HS-5 (cell line): ENCODE measurements around the gene ING4.

Experiments
- DNase-seq: peaks from one replicate; pipeline ENCODE4 v3.0.0-alpha.2; 2012; ENCODE audit warnings: low read depth

The ING4 gene

DNA sequence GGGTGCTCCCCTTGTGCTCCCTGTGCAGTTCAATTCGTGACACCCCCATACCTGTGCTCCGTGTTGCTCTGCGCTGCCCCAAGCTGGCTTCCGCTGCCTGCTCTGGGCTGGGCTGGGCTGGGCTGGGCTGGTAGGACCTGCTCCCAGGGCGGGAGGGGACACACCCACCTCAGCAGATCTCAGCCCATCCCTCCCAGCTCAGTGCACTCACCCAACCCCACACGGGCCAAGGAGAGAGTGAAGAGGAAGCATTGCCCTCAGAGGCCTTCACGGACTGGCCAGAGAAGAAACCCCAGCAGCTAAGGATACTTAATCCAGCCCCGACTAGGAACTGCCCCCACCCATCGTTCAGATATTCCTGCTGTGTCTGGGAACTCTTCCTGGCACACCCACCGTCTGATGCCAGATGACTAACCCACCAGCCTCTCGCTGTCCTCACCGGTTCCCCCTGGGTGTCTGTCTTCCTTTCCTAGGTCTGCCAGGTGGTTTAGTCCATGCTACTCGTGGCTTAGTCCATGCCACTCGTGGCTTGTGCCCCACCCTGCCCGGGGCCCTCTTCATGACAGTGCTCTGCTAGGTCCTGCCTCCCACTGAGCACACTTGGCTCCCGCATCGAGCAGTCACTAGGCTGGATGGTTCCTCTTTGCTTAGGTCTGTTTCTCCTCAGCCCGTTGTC is 26.9 kb downstream of the ING4 start, which contains the start of gene LPAR5:
Gene LPAR5 (minus strand): TSS at position 104 of the 676 bp plus-strand sequence. CDS start 14,711 bp downstream, outside the sequence.
- no peak for DNase-seq

DNA sequence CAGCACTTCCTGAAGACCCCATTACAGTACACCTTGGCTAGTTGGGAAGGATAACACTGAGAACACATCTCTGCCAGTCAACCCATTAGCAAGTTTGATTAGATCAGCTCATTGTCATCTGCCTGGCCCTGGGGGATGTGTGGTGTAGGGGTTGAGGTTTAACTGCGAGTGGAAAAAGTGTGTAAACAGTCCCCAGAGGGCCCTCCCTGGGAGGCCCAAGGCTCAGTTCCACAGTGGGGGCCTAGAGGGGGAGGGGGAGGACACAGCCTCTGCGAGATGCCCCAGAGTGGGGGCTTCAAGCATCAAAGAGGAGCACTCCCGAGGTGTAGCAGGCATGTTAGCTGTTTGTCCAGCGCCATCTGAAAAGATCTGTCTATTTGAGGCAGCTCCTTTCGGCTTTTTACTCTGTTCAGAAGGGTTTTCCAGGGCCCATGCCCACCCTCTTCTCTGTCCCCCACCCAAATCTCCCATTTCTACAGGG is 27.5 kb downstream of the ING4 start:
- no peak for DNase-seq

DNA sequence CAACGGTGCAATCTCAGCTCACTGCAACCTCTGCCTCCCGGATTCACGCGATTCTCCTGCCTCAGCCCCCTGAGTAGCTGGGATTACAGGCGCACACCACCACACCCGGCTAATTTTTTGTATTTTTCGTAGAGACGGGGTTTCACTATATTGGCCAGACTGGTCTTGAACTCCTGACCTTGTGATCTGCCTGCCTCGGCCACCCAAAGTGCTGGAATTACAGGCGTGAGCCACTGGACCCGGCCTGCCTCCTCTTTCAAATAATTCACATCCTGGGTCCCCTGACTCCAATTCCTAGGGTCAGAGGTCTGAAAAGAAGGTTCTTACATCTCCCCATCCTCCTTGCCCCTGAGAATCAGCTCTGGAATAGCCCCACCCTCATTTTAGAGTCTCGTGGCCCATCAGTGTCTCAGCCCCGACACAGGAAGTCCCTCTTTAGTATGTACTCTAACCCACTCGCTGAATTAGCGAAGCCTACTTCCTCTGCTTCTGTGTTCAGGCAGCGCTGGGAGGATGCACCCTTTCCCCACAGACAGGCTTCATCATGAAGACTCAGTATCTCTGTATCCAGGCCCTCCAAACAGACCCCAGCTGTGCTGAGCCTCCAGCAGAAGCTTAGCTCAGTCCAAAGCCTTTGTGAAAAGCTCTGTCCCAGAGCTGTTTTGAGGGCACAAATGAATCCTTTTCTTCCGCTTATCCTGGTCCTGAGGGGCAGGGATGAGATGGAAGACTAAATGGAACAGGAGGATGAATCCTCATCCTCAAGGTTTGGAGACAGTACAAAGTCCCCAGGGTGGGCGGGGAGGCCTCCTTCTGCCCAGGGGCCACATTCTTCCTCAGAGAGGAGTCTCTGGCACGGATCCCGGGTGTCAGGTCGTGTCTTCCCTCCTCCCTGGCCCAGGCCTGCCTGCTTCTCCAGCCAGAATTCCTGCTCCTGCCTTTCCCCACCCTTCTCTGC is 30.6 kb downstream of the ING4 start:
- DNase-seq, result no peak

DNA sequence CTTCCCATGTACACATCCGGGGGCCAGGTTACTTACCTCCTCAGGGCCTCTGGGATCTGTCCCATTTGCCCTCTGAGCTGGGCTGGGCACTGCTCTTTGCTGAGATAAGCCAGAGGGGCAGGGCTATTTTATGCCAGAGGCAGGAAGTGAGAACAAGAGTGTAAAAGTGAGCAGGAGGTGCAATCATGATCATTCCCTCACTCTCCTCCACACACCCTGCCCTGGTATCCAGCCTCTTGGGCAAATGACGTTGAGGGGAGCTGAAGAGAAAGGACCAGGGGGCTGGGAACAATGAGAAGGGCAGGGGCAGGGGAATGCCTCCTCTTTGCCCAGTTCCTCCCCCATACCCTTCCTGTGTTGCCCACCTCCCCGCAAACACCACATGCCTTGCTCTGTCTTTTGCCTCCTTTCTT is 31.4 kb downstream of the ING4 start:
- no peak for DNase-seq

DNA sequence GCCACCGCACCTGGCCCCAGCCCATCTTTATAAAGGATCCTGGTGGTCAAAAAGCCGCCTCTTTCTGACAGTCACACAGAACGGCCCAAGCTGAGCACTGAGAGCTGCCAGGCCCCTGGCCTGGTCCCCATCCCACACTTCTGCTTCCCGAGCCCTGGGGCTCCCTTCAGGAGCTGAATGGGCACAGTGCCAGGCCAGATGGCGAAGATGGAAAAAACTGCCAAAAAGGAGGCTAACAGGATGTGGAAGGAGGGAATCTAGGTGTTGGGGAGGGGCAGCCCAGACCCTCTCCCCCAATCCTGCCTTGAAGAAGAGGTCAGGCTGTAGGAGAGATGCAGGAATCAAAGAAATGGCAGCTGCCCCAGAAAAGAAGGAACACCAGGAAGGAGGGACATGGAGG is 32.2 kb downstream of the ING4 start:
- DNase-seq, result no peak

DNA sequence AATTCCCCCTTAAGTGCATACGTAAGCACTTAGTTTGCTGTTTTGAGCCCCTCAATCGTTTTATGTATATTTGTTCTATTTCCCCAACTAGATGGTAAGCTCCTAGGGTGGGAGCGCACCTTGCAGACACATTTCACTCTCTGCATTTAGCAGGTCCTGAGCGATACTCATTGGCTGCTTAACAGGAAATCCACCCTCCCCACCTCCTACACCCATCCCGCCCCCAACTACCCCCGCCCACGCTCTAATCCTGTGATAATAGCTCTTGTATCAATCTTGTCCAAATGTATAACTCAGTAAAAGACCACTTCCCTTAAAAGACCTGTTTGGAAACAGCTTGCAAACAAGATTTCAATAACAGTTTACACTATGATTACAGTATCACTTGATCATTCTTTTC is 35.3 kb downstream of the ING4 start:
- no peak for DNase-seq

DNA sequence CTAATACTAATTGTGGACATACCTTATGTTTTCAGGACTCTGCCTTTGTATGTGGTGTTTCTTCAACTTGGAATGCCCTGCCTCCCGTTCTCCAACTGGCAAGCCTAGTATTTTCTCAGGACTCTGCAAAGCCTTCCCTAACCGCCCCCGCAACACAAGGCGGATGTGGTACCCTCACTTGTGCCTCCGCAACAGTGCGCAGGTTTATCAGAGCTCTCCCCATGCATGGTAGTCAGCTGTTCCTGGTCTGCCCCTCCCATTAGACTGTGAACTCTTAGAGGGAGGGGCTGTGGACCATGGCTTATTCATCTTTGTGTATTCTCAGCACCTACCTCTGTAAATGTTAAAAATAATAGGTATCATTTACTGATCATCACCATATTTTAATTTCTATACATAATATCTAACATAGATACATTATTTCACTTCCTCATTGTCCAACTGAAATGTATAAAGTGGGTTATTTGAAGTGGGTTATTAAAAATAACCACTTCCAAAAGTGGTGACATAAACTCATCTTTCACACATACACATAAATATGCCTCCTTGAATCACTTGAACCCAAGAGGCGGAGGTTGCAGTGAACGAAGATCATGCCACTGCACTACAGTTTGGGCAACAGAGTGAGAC is 36.1 kb downstream of the ING4 start:
- DNase-seq, result no peak

DNA sequence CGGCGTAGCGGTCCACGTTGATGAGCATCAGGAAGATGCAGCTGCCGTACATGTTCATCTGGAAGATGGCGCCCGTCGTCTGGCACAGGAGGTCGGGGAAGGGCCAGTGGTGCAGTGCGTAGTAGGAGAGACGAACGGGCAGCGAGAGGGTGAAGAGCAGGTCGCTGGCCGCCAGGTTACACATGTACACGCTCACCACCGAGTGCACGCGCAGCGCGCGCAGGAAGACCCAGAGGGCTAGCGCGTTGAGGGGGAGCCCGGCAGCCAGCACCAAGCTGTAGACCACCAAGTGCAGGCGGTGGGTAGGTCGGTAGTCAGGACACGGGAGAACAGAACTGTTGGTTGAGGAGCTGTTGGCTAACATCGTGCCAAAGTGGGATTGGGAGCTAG is 42.0 kb downstream of the ING4 start:
- DNase-seq, result no peak

DNA sequence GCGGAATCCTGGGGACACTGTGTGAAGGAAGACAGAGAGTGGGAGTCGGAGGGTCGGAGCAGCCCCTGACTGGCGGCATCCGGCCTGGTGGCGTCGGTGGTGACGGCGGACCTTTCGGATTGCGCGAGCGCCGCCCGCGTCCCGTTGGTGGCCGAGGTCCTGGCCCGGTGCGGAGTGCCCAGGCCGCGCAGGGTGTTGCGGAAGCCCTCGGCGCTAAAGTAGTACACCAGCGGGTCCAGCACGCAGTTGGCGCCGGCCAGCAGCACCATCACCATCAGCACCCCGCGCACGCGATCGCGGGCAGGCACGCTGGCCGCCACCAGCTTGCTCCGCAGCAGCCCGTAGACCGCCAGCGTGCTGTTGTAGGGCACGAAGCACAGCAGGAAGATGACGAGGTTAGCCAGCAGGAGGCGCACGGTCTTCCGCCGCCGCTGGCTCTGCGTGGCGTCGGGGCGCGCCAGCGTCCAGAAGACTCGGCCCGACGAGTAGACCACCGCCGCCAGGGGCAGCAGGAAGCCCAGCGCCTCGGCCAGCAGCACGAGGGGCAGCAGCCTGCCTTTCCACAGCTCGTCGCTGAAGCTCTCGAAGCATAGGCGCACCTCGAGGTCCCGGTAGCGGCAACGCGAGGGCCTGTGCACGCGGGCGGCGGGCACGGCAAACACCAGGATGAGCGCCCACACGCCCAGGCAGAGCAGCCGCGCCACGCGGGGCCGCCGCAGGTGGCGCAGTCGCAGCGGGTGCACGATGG is 42.6 kb downstream of the ING4 start:
- DNase-seq, result no peak

DNA sequence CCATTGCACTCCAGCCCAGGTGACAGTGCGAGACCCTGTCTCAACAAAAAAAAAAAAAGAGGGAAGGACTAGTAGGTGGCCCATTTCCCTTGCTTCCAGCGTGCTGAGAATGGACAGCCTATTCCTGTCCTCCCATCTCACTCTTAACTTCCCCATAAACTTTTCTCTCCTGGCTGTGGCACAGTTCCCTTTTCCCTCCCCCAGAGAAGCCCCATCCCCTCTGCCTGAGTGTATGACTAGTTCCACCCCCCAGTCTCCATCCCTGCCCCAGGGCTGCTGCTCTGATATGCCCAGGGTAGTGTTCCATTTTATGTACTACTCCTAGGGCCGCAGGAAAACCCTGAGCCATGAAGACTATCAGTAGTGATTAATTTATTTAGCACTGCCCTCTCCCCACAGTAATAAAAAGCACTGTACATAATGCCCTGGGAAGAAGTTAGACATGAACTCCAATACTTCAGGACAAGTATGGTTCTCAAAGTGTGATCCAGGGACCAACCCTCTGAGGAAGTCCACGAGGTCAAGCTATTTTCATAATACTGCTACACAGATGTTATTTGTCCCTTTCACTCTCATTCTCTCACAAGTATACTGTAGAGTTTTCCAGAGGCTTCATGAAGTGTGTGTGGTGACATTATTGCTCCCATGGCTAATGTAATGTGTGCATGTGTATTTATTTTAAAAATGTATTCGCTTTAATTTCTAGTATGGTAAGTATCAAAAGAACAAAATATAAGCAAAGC is 44.3 kb downstream of the ING4 start:
- no peak for DNase-seq

DNA sequence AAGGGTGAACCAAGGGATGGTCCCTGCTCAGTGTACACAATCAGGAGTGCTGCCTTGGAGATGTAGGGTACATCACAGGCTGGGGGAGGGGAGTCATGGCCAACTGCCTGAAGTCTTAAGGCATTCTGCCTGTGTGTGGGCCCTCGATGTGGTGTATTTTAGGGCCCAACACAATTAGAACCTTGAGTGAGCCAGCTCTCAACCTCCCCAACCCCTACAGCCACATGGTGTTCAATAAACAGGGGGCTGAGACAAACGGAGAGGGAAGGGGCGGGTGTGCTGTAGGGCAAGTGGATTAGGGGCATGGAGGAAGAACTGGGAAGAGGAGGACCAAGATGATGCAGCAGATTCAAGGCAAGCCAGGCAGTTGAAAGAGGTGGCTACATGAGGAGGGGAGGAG is 47.1 kb downstream of the ING4 start:
- no peak for DNase-seq

DNA sequence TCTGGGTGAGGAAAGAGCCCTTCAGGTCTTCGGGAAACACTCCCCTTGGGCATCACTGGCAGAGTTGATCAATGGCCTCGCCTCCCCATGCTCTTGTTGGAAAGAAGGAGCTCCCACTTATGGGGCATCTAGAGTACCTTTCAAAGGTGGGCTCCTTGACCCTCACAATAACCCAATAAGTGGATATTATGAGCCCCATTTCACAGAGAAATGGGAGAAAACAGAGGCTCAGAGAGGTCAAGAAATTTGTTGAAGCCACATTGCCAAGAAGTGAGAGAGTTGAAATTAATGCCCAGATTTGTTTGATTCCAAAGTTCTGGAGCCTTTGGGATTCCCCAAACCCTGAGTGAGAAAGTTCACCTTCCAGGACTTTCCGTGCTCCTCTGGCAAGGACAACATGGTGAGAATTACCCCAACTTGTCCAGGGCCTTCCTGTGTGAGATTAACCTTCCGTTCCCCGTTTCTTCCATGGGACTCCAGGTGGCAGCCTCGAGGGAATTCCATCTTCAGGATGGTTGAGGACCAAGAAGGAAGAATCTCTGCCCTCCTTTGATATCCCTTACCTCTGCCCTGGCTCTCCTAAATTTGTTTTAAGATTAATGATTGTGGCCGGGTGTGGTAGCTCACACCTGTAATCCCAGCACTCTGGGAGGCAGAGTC is 48.3 kb downstream of the ING4 start:
- DNase-seq, result no peak

DNA sequence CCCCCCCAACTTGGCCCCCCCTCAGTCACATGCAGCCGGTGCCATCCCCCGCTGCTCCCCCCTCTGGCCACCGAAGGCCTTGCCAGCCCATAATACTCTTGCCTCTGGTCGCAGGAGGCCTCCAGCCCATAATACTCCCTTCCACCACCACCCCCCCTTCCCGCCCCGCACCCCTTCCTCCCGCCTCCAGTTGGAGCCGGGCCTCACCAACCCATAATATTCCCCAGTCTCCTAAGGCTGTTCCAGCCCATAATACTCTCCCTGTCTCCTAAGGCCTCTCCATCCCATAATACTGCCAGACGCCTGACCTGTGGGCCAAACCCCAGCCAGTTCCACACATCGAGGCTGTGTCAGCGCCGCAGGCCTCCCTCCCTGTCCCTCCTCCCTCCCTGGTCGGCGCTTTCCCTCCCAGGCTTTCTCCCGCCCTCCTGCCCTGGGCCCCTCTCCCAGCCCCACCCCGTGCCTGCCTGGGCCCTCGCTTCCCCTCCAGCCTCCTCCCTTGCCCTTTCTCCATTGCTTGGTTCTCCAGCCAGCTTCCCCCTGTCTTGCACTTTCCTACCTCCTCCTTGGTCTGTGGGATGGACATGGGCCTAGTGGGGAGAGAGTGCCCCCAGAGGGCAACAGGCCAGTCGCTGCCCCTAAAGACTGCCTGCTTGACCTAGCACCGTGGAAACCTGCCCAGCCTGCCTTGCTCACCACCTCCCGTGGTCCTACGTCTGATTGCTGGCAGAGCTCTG is 49.0 kb downstream of the ING4 start:
- peak; percentile 46 for DNase-seq

DNA sequence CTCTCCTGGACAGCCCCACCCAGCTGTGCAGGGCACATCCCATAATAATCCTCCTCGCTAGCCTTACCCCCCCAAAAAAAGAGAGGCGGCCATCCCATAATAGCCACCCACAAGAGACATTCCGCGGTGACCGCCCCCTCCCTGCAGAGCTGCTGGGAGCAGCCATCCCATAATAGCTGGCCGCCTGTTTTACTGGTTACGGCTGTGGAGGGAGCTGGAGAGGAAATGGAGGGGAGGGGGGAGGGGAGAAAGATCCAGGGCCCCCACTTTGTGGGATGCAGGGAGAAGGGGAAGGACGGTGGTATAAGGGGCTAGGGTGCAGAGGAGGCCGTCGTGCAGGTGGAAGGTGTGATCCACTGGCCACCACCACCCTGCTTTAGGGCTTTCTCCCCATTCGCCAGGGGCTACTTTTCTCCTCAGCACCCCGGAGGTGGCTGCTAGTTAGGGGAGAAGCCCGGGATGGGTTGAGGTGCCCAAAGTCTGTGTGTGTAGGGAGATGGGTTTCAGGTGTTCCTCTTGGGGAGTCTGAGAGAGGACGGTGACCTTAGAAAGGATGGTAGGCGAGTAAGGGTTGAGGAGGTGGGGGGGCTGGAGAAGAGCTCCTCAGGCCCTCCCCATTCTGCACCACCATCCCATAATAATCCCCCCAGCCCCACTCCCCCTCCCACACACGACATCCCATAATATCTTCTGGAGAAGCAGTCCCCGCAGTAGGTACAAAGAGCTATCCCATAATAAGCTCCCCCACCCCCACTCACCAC is 49.7 kb downstream of the ING4 start:
- DNase-seq, result no peak

DNA sequence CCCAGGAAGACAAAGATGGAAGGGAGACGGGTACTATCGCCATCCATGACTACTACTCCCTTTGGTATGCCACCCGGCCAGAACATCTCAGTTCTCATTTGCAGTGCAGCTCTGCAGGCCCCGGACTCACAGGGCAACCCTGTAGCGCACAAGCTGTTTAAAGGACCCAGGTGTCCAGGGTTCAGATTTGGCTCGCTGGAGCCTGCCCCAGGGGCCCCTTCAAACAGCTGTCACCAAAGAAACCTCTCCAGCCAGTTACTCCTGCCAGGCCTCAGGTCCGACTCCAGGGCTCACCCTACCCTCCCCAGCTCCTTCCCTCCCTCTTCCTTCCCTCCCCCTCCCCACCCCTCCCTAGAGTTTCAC is 50.3 kb downstream of the ING4 start:
- no peak for DNase-seq

DNA sequence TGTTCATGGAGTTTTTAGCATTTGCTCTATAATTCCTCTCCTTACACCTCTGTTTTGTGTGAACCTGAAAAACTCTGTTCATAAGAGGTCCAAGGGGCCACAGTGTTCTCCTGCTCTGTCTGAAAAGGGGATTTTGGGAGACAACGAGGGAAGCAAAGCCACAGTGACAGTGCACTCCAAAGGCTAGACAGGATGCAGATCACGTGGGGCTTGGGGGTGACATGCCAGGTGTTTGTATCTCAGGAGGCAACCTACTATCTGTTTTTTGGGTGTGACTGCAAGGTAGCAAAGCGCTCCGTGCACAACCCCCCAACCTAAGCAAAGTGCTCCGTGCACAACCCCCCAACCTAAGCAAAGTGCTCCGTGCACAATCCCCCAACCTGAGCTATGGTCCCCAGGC is 50.7 kb downstream of the ING4 start:
- no peak for DNase-seq

DNA sequence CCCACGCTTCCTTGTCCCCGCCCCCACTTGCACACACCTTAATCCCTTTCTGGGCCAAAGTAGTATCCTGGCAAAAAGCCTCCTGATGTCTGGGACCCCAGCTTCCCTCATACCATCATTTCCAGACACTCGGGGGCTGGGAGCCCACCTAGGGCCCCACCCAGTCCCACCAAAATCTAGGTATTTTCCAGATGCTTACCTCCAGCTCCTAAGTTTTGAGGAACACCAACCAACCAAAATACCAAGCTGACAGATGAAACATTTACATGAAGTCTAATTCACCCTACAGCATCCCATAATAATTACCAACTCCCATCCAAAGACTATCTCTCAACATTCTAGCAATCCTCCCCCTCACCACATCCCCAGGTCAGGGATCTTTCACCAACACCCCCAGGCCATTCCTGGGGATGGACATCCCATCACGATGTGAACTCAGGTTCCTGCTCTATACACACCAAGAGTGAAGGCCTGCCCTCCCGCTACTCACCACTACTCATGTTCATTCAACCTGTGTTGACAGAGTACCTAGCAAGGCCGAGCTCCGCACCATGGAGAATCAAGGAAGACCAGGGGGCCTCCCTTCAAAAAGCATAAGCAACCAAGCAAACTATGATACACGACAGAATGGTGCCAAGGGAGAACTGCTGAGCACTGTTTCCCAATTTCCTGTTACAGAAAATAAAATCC is 54.2 kb downstream of the ING4 start:
- no peak for DNase-seq

DNA sequence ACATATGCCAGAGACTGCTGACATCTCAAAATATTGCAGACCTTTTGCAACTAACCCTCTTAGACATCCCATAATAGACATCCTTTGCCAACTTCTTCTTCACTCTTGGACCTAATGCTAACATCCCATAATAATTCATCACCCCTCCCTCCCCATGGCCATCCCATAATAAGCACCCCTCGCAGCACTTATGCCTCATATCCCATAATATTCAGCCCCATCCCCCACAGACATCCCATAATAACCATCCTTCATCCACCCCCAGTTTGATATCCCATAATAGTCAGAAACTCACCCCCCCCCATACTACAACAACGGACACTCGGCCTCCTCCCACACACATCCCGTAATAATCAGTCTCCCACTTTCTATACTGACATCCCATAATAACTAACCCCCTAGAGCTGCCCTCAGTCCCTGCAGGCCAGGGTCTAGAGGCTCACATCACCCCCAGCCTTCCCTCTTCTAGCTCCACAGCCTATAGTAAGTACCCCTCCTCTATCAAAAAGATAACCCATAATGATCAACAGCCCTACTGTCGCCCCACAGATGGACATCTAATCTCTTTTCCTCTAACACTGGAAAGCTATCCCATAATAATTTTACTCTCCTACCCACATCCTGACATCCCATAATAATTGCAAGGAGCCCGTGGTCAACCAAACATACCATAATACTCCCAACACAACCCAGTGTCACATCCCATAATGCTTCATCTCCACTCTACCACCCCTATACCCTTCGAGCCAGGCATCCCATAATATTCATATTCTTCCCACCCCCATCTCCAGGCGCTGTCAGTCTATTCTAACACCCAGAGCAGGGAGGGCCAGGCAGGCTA is 54.9 kb downstream of the ING4 start:
- peak; percentile 72 for DNase-seq
